Epithelial cell of esophagus (primary cell): ENCODE results near the gene CCDC181.

Experiments
- DNase-seq: peaks from one replicate; pipeline ENCODE4 v3.0.0; 2010; ENCODE audit warnings: low read depth
- H3K4me3 ChIP-seq: 2 replicates; pipeline ENCODE4 v1.5.1; 2011; ENCODE audit warnings: mild to moderate bottlenecking, low read length, control low read depth
- CTCF ChIP-seq: IDR thresholded peaks from 2 replicates; pipeline ENCODE4 v1.5.1; 2011; ENCODE audit warnings: low read depth, mild to moderate bottlenecking, low read length, control low read depth, inconsistent platforms; ENCODE audit not compliant: insufficient read depth; ENCODE audit errors: missing control alignments

The CCDC181 gene

GRCh38 chr1:169368406-169368769, 58.9 kb downstream of the CCDC181 start:
- TF ChIP-seq CTCF, result no peak
- DNase-seq, result peak; percentile 45
- H3K4me3 ChIP-seq, result peak overlapping the region; percentile 71

GRCh38 chr1:169367686-169368405, 59.4 kb downstream of the CCDC181 start, which contains the start of the genes BLZF1 and NME7:
Gene BLZF1 (plus strand): TSS chr1:169368195. CDS start chr1:169369523, 1,328 bp downstream.
Gene NME7 (minus strand): TSS chr1:169367797. CDS start chr1:169367710, 87 bp downstream.
- TF ChIP-seq CTCF, result no peak
- H3K4me3 ChIP-seq, result peak within 1 kb of the TSS; percentile 71
- peak; percentile 99 for DNase-seq

GRCh38 chr1:169367096-169367685, 60.1 kb downstream of the CCDC181 start:
- no peak for DNase-seq
- H3K4me3 ChIP-seq, result peak overlapping the region; percentile 71
- no peak for TF ChIP-seq CTCF

- no peak overlapping the region for H3K4me3 ChIP-seq
- TF ChIP-seq CTCF, result no peak
- DNase-seq, result peak; percentile 97
Observed at GRCh38 chr1:169364948-169365347, 62.3 kb downstream of the CCDC181 start.

- DNase-seq, result peak; percentile 88
- no peak overlapping the region for H3K4me3 ChIP-seq
- no peak for TF ChIP-seq CTCF
Observed at GRCh38 chr1:169363046-169363730, 64.1 kb downstream of the CCDC181 start.

- DNase-seq, result no peak
- no peak for TF ChIP-seq CTCF
- no peak overlapping the region for H3K4me3 ChIP-seq
Observed at GRCh38 chr1:169361281-169361680, 66.0 kb downstream of the CCDC181 start.
